Stimulated activated CD8-positive, alpha-beta memory T cell treated with anti-CD3 and anti-CD28 coated beads, Interleukin-7, amount 100 ng/mL, for 48 hours (primary cell): Measurements from ENCODE around the gene EMB.
"Not testable (repeated sequence)": the region's sequence is repeated elsewhere in the genome, so short reads cannot be mapped to it uniquely, and the experiment has no call there.

Experiments used
- DNase-seq, 2 donors: peaks; one replicate each; pipeline ENCODE4 v3.0.0-alpha.2; 2020; ENCODE audit warnings: low read depth in 1 of 2; ENCODE audit errors: extremely low read depth in 1 of 2

EMB gene, protein sequence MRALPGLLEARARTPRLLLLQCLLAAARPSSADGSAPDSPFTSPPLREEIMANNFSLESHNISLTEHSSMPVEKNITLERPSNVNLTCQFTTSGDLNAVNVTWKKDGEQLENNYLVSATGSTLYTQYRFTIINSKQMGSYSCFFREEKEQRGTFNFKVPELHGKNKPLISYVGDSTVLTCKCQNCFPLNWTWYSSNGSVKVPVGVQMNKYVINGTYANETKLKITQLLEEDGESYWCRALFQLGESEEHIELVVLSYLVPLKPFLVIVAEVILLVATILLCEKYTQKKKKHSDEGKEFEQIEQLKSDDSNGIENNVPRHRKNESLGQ

DNA sequence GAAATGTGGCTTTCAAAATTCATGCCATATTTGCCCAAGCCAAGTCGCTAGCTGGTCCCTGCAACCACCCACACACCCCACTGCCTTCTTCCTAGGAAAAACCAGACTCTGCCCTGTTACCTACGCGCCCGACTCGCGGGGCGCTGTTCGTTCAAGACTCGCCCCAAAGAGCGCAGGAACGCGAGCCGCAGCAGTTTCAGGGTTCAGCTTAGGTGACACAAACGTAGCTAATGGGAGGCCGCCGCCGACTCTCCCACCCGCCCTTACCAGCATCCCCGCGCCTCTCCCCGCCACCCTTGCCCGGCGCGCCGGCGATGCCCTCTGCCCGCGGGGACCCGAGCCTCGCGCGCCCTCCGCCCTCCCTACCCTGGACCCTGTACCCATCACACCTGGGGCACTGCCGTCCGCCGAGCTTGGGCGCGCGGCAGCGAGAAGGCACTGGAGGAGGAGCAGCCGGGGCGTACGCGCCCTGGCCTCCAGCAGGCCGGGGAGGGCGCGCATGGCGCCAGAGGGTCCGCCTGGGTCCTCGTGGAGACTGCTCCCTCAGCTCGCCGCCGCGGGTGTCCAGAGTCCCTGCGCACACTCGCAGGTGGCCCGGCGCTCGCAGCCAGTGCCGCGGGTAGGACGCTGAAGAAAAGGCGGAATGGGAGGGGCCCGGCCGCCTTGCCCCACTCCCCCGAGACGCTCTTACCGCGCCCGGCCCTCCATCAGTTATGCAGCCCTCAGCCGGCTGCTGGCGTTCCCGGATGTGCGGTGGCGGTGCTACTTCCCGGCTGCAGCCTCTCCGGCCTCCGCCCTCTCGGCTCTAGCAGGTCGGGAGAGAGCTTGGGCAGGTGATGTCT, at the start of gene EMB:
TSS of gene EMB (minus strand) at position 638 of the 842 bp plus-strand sequence. CDS start at position 501, 137 bp downstream.
- DNase-seq = peak; percentile 60 to 82

DNA sequence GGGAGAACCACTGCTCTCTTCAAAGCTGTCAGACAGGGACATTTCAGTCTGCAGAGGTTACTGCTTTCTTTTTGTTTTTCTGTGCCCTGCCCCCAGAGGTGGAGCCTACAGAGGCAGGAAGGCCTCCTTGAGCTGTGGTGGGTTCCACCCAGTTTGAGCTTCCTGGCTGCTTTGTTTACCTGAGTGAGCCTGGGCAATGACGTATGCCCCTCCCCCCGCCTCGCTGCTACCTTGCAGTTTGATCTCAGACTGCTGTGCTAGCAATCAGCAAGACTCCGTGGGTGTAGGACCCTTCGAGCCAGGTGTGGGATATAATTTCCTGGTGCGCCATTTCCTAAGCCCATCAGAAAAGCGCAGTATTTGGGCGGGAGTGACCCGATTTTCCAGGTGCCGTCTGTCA, 48.4 kb upstream of the EMB start:
- not testable (repeated sequence) for DNase-seq

DNA sequence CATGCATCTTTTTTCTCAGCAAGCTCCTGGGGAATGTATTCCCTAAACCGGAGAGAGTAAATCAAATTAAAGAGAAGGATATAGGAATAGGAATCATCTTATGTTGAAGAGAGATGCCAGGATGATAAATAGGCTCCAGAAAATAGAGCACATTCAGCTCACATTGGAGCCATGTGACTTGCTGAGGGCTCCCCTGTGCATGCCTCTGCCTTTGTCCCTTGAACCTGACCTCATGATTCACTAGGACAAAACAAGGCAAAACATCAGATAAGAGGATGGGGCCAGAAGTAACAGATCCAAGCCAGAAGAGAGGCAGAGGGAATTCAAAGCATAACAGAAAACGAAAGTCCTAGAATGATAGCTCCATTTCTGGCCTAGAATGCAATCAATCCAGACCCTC, 37.7 kb upstream of the EMB start:
- not testable (repeated sequence) for DNase-seq

DNA sequence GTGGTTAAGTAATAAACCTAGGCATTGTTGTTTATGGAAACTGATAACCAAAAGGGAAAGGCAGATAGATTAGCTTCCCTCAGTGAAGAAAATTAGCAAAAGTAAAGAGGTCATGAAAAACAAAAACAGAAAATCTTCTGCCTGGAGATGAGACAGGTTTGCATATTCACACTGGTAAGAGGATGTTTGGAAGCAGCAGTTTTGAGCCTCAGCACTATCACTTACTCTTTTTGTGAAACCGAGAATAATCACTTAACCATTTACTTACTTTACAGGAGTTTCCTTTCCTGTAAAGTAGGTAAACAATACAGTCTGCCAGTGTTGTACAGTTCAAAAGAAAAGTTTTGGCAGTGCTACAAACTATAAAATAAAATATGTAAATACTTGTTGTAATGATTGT, 35.5 kb upstream of the EMB start:
- no peak for DNase-seq

DNA sequence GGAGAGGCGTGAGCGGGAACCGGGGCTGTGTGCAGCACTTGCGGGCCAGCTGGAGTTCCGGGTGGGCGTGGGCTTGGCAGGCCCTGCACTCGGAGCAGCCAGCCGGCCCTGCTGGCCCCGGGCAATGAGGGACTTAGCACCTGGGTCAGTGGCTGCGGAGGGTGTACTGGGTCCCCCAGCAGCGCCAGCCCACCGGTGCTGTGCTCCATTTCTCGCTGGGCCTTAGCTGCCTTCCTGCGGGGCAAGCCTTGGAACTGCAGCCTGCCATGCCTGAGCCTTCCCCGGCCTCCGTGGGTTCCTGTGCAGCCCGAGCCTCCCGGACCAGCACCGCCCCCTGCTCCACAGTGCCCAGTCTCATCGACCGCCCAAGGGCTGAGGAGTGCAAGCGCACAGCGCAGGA, 23.9 kb upstream of the EMB start:
- DNase-seq = not testable (repeated sequence)

DNA sequence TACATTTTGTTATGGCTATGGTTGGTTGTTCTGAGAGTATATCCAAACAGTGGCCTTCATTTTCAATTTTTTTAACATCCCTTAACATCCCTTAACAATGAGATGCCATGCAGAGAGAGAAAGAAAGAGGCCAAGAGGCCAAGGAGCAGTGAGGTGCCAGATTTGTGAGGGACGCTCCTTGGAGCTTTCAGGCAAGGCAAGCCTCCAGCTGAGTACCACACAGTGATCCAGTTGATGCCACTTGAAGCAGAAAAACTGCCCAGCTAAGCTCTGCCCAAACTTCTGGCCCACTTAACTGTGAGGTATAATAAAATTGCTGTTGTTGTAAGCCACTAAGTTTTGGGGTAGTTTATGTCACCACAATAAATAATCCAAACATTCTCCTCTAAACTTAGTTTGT, 22.6 kb upstream of the EMB start:
- DNase-seq = no peak

DNA sequence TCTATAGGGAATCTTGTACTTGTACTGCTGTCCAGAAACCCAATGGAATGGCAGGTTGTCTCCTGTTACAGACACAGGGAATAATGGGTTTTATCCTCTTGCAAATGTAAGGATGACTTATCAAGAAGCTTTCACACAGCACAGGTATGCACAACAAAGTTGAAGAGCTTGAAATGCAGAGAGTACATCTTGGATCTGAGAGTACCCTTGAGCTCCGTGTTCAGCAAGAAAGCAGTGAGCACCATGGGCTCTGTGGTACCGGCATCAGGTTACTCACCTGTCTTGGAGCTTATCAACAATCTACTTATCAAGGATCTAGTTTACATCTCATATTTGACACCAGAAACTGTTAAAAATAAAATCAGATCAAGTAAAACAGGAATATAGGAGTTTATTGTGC, 22.0 kb upstream of the EMB start:
- DNase-seq = no peak

DNA sequence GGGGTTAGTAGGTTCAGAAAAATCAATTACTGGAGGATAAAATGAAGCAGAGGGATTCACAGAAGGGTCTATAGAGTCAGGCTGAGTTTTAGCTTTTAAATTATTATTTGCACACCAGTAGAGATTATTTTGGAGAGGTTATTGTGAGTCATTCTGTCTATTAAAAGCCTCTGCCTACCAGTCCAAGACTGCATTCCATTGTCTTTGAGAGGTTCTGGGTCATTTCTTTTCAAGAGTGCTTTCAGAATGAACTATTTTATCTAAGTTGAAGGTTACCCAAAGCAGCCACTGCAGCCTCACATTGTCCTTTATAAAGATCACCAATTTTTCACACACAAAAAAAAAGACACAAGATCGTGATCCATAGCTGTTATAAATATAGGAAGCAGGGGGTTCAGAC, 21.5 kb upstream of the EMB start:
- DNase-seq = not testable (repeated sequence)

DNA sequence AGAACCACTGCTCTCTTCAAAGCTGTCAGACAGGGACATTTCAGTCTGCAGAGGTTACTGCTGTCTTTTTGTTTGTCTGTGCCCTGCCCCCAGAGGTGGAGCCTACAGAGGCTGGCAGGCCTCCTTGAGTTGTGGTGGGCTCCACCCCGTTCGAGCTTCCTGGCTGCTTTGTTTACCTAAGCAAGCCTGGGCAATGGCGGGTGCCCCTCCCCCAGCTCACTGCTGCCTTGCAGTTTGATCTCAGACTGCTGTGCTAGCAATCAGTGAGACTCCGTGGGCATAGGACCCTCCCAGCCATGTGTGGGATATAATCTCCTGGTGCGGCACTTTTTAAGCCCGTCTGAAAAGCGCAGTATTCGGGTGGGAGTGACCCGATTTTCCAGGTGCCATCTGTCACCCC, 17.3 kb upstream of the EMB start:
- not testable (repeated sequence) for DNase-seq

DNA sequence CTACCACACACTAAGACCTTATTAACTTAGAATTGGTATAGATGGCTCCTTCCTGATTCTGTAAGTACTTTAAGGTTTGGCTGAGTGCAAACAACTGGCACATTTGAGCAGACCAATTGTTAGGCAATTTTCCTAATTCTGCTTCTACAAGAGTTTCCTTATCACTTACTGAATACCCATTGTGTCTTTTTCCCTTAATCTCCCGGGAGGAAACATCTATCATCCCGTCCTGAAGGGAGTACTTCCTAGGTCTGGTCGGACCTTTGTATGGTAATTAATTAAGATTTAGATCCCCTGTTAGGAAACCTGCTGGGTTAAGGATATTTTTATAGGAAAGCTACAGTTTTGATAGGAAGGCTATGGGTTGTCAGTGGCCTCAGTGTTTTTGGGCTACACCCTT, 8.2 kb upstream of the EMB start:
- not testable (repeated sequence) for DNase-seq

DNA sequence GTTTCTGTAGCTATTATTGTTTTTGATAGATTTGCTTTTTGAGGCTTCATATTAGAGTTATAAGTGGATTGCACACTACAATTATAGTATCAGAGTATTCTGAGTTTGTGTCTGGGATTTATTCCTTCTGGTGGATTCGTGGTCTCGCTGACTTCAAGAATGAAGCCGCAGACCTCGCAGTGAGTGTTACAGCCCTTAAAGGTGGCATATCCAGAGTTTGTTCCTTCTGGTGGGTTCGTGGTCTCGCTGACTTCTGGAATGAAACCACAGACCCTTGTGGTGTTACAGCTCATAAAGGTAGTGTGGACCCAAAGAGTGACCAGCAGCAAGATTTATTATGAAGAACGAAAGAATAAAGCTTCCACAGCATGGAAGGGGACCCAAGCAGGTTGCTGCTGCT, 6.9 kb upstream of the EMB start:
- no peak for DNase-seq

DNA sequence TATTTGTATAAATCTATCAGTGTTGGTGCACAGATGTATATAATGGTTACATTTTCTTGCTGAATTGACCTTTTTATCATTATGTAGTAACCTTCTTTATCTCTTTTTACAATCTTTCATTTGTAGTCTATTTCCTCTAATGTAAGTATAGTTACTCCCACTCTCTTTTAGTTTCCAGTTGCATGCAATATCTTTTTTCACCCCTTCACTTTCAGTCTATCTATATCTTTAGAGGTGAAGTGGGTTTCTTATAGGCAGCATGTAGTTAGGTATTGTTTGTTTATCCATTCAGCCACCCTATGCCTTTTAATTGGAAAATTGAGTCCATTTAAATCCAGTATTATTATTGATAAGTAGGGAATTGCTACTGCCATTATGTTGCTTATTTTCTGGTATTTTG, 6.1 kb upstream of the EMB start:
- no peak for DNase-seq

DNA sequence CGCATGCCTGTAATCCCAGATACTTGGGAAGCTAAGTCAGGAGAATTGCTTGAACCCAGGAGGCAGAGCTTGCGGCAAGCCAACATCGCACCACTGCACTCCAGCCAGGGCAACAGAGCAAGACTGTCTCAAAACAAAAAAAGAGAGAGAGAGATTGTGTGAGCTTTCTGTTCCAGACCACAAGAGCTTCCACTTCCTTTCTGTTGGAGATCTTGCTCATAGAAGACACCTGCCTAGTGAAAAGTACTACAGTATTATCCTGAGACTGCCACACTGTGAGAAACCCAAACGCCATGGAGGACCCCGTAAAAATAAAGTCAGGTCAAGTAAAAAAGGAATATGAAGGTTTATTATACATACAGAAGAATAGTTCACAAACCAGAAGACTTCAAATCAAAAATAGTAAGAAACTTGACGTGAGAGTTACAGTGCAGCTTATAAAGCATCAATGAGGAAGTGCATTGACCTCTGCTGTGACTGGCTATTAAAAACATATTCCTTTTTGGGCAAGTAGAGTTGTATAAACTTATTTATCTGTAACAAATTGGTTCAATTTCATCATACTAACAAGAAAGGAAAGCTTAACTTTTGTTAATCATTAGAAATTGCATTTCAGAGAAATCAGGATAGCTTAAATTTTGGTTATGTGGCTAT, 4.3 kb upstream of the EMB start:
- no peak for DNase-seq

DNA sequence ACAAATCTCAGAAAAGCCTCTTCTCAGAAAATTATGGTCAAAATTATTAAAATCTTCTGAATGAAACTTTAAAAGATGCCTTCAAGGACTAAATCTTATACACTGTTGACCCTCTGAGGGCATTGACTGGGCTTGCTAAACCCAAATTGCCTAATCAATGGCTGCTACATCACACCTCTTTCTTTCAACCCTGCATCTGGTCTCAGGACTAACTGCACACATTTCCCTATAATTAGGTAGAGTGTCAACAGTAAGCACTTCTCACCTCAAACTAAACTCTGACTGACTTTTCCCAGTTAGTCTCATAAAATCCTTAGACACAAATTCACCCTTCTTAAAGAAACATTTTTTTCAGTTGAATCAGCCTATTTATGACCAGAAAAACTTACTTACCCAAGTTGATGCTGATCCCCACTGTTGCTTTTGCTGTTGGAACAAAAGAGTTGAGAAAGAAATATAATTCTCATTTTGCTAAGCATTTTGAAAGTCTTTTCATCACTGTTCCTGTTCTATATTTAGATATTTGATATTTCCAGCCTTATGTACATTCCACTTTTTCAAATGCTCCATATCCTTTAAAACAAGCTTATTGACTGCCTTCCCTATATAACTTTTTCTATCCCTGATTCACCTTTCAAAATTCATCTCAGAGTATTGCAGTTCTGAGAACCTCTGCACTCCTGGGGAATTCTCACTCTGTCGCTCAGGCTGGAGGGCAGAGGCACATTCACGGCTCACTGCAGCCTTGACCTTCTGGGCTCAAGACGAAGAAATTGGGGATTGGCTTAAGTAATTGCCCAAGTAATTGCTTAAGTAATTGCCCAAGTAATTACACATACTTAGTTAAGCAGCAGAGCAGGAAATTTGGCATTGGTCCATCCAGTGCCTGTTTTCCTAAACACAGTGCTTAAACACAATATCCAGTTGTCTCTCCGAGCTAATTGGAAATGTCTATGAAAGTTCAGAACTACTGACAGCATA, 1.8 kb upstream of the EMB start:
- not testable (repeated sequence) for DNase-seq

DNA sequence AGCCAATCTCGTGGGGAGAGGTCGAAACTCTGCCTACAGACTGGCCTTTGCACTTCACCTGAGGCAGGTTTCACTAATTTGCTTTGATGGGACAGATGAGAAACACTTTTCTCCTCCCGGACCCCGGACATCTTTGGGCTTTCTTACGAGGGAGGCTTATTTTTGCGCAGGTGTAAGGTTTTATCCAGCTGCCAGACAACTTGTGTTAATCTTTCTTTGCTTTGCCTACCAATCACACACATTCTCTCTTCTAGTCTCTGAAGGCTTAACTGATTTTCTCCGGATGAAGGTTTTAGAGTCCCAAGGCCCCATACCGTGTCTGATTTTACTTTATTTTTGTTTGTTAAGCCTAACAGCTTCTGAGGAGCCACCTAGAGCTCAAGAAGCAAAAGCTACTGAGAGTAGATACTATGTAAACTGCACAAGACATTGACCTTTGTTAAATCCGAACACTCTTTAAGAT, 436 bp upstream of the EMB start:
- no peak for DNase-seq

DNA sequence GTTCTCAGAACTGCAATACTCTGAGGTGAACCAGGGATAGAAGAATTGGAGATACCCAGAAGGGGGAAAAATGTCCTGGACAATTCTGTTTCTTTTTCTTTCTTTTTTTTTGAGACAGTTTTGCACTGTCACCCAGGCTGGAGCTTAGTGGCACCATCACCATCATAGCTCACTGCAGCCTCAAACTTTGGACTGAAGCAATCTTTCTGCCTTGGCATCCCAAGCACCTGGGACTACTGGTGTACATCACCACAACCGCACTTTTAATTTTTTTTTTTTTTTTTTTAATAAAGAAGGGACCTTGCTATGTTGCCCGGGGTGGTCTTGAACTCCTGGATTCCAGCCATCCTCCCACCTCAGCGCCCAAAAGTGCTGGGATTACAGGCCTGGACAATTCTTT, 1.9 kb downstream of the EMB start:
- no peak for DNase-seq

DNA sequence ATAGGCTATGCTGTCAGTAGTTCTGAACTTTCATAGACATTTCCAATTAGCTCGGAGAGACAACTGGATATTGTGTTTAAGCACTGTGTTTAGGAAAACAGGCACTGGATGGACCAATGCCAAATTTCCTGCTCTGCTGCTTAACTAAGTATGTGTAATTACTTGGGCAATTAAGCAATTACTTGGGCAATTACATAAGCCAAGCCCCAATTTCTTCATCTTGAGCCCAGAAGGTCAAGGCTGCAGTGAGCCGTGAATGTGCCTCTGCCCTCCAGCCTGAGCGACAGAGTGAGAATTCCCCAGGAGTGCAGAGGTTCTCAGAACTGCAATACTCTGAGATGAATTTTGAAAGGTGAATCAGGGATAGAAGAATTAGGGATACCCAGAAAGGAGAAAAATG, 3.0 kb downstream of the EMB start:
- DNase-seq = not testable (repeated sequence)

DNA sequence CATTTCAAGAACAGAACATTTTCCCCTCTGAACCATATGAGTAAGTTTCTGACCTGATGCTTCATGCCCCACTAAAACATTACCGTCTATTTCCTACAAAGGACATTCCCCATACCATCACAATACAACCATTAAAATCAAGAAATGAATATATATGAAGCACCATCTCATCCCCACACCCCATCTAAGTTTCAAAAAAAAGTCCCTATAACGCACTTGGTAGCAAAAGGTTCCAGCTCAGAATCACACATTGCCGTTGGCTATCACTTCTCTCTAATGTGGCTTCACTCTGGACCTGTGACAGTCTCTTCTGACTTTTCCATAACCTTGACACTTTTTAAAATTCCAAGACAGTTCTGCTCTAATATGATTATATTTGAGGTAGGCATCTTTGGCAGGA, 5.9 kb downstream of the EMB start:
- DNase-seq = no peak

DNA sequence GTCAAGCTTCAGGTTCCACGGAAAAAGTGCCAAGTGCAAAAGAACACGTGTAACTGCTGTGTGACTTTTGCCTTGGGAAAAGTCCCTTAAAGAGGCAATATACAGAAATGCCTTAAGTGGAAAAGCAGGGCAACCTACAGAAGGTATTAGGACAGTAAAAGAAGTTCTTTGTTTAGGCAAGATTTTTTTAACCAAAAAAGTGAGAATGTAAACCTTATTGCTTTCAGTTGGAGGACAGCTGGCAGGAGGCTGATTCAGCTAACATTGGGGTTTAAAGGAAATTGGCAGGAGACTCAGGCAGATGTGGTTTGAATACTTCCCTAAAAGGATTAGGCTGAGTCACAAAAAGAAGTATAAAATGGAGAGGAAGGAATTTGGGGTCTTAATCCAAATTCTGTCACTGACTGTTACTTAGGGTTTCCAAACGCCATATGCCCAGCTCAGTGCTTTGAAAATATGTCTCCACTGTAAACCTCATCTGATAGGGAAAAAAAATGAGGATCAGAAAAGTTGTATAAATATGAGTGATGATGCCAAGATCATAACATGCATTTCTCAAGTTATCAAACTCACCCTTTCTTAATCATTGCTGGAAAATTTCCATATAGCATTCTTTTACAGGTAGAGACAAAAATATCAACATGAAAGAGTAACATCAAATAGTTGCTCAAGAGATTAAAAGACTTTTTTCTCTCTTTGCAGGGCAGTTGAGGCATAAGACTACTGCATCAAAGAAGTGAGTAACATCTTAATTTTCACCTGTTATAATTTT, 9.8 kb downstream of the EMB start:
- not testable (repeated sequence) for DNase-seq
